D721Med (cell line): ENCODE measurements around the gene PIK3CB.

Experiments
- DNase-seq: peaks from one replicate; pipeline ENCODE4 v3.0.0; 2011; ENCODE audit warnings: low spot score; ENCODE audit not compliant: insufficient read length
- FAIRE-seq: peaks from 2 replicates; lab custom pipeline; 2011; peaks lifted over from hg19 to GRCh38; lab: Jason Lieb, UNC
- TF ChIP-seq, protein P1 (sequence below): IDR thresholded peaks from 2 replicates; pipeline ENCODE4 v1.5.1; 2012; ENCODE audit warnings: mild to moderate bottlenecking, control low read depth; ENCODE audit not compliant: insufficient read depth; ENCODE audit errors: missing control alignments

The PIK3CB gene

GRCh38 chr3:138782755-138783154 is 52.0 kb downstream of the PIK3CB start:
- FAIRE-seq (no peak), DNase-seq (no peak)
- TF ChIP-seq, protein P1, sequence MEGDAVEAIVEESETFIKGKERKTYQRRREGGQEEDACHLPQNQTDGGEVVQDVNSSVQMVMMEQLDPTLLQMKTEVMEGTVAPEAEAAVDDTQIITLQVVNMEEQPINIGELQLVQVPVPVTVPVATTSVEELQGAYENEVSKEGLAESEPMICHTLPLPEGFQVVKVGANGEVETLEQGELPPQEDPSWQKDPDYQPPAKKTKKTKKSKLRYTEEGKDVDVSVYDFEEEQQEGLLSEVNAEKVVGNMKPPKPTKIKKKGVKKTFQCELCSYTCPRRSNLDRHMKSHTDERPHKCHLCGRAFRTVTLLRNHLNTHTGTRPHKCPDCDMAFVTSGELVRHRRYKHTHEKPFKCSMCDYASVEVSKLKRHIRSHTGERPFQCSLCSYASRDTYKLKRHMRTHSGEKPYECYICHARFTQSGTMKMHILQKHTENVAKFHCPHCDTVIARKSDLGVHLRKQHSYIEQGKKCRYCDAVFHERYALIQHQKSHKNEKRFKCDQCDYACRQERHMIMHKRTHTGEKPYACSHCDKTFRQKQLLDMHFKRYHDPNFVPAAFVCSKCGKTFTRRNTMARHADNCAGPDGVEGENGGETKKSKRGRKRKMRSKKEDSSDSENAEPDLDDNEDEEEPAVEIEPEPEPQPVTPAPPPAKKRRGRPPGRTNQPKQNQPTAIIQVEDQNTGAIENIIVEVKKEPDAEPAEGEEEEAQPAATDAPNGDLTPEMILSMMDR: no peak

DNA sequence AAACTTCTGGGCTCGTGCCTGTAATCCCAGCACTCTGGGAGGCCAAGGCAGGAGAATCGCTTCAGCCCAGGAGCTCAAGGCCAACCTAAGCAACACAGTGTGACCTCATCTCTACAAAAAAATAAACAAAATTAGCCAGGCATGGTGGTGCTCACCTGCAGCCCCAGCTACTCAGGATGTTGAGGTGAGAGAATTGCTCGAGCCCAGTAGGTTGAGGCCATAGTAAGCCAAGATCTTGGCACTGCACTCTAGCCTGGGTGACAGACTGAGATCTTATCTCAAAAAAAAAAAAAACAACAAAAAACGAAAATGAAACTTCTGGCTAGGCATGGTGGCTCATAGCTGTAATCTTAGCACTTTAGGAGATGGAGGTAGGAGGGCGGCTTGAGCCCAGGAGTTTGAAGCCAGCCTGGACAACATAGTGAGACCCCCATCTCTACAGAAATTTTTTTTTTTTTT is 53.7 kb downstream of the PIK3CB start:
- TF ChIP-seq, protein P1: no peak
- no peak for FAIRE-seq
- DNase-seq: no peak

DNA sequence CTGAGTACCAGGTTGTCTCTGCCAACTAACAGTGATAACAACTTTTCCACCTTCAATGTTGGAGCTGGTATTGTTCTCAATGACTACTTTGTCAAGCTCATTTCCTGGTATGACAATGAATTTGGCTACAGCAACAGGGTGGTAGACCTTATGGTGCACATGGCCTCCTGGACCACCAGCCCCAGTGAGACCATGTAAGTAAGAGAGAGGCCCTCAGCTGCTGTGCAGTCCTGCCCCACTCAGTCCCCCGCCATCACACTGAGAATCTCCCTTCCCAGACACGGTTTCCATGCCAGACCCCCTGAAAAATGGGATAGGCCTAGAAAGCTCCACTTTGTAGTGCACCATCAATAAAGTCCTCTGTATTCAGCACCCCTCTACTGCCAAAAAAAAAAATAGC is 56.1 kb downstream of the PIK3CB start:
- DNase-seq (no peak), FAIRE-seq (no peak)
- TF ChIP-seq, protein P1: no peak

GRCh38 chr3:138776961-138777360 is 57.8 kb downstream of the PIK3CB start:
- TF ChIP-seq, protein P1: no peak
- DNase-seq (no peak), FAIRE-seq (no peak)

GRCh38 chr3:138775254-138775595 is 59.5 kb downstream of the PIK3CB start:
- no peak for DNase-seq
- FAIRE-seq: no peak
- TF ChIP-seq, protein P1: no peak

DNA sequence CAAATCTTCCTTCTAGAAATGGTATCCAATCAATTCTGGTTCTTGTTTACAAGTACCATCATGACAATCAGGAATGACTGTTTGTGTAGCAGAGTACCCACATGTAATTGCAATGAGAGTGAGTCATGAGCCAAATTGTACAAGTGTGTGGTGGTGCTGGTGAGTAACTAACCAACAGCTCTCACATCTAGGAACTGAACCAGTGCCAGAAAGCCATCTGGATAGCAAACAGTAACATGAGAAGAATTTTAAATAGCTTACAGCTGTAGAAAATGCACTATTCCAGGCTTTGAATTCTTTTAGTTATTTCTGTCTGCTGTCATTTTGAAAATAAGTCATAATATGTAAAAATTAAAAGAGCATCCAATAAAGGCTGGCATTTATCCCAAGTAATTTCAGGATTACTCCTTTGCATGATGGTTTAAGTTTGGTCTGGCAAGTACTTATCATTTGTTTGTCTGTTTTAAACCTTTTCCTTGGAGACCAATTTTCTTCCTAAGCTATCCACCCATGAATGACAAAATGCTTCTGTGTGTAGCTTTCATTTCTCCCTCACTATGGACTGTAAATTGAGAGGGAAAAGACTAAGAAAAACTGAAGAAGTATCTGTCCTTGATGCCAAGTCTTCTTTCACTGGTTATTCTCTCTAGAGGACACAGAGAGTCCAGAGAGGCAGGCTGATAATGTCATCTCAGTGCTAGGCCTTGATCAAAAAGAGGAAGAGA is 60.0 kb downstream of the PIK3CB start:
- DNase-seq (no peak), FAIRE-seq (no peak)
- TF ChIP-seq, protein P1: peak; percentile 13

DNA sequence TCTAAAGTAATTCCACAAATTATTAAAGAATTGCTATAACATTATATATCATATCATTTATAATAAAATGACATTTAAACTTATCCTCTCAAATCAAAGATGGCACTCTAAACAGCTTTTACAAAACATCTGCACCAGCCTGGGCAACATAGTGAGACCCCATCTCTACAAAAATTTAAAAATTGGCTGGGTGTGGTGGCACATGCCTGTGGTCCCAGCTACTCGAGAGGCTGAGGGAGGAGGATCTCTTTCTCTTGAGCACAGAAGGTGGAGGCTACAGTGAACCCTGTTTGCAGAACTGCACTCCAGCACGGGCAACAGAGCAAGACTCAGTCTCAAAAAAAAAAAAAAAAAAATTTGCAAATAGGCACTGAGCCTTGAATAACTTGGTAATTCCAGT is 63.1 kb downstream of the PIK3CB start:
- no peak for FAIRE-seq
- TF ChIP-seq, protein P1: no peak
- DNase-seq: no peak
